ENCODE results near the gene AKR7A3.

Gene AKR7A3

DNA sequence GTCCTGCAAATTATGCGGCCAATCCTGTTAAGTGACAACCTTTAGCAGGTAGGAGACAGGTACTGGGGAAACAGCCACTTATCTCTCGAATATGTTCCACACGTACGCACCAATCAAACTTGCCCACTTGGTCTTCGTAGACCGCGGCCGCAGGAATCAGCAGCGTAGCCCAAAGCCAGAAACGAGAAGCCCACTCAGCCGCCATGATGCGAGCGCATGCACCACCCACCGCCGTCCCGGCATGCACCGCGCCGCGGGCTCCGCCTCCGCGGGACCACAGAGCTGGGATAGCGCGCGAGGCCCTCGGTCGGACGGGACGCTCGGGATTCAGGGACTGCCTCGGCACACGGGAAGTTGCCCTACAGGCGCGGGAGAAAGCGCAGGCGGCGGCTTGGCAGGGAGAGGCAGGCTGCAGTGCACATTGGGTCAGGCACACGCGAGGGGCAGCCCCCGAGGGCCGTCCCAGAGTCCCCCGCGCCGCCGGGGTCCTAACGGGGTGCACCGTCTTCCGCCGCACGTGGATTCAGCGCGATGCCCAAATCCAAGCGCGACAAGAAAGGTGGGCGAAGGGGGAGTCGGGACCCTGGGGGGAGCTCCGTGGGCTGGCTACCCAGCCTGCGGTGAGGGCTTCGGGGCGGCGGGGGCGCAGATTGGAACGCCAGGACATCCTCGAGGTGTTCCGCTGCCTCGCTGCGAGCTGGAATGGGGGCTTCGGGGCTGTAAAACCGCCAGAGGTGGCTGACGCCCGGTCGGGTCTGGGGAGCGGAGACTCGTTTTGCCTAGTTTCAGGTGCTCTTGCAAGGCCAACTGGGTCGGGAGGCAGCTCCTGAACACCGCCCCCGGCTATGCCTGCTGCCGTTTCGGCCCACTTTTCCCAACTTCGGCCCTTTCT is 37.0 kb downstream of the AKR7A3 start, which contains the start of the genes EMC1 and MRTO4:
EMC1 (minus strand) TSS at position 220 of the 892 bp plus-strand sequence; CDS start at position 205, 15 bp downstream.
MRTO4 (plus strand) TSS at position 501 of the 892 bp plus-strand sequence; CDS start at position 532, 31 bp downstream.
- peak; percentile 90 for DNase-seq

- DNase-seq, result no peak
Observed at GRCh38 chr1:19250629-19251304, 37.8 kb downstream of the AKR7A3 start.

DNA sequence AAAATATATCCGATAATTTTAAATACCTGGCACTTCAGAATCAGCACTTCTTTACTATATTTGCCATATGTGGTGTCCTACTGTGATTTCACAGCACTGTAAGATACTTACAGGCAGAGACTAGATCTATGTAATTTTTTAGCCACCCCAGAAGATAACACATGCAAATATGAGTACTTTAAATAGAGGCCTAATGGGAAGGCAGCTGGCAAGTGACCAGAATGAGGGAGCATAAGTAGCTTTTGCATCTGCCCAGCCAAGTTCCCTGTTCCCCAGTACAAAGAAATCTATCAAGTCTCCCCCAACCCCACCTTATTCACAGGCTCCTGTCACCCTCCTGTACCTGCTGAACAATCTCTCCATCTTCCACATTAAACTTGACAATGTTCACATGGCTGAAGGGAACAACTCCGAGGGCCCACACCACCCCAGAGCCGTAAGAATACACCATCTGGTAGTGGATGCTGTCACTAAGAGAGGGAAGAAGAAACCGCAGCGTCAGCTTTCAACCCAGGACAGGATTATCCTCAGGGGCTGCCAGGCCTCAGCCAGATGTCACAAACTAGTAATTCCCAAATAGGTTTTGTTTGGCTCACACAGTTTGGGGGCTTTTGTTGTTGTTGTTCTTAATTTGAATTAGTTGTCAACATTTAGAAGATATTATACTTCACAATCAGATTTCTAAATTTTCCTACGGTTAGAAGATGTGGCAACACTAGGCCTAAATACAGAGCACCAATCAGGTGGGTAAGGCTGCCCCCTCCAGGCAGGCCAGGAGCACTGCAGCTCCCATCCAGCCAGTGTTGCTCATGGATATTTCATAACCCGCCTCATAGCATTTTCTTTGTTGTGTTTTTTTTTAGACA is 47.7 kb downstream of the AKR7A3 start:
- peak; percentile 30 for DNase-seq

- DNase-seq, result no peak
Observed at GRCh38 chr1:19239876-19240275, 48.7 kb downstream of the AKR7A3 start.

- DNase-seq, result no peak
Observed at GRCh38 chr1:19234224-19234623, 54.3 kb downstream of the AKR7A3 start.

Data from T1000 (cell line).